Islet of Langerhans (tissue), 1 donor: ENCODE data around the gene IQGAP1.
"Not testable (repeated sequence)": the region's sequence is repeated elsewhere in the genome, so short reads cannot be mapped to it uniquely, and the experiment has no call there.

Experiments
- FAIRE-seq: peaks from one replicate; lab custom pipeline; 2011; peaks lifted over from hg19 to GRCh38; lab: Jason Lieb, UNC

IQGAP1 gene

DNA sequence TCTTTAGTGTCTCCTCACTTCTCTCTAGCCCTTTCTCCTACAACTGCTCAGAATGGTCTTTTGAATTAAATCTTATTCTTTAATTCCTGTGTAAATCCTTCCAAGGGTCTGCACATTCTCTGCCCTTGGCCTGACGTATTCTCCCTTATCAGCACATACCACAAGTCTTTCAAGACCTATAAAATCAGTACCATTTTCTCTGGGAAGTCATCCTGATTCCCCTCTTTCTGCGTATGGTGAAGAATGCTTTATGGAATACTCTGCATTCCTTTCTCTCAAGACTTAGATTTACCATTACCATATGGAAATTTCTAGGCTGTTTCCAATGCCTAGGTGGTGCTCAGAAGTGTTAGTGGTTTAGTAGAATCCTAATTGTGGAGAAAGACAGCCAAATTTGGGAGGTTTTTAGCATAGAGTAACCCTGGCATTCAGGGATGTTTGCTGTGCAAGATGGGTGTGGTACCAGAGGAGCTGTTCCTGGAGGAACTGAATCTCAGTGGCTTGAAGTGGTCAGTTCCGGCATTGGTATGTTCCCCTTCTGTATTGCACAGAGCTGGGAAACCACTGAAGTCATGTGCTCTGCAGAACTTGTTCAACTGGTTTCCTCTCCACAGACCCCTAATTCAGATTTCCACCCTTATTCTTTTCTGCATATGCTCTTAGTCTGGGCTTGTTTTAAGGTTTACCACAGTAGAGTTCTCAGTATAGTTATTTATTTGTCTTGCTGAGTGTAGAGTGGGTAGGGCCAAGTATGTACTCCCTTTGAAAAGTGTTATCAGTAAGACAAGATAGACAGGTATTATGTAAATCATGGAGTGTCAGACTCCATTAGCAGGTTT, 24.5 kb downstream of the IQGAP1 start:
- FAIRE-seq, result no peak

DNA sequence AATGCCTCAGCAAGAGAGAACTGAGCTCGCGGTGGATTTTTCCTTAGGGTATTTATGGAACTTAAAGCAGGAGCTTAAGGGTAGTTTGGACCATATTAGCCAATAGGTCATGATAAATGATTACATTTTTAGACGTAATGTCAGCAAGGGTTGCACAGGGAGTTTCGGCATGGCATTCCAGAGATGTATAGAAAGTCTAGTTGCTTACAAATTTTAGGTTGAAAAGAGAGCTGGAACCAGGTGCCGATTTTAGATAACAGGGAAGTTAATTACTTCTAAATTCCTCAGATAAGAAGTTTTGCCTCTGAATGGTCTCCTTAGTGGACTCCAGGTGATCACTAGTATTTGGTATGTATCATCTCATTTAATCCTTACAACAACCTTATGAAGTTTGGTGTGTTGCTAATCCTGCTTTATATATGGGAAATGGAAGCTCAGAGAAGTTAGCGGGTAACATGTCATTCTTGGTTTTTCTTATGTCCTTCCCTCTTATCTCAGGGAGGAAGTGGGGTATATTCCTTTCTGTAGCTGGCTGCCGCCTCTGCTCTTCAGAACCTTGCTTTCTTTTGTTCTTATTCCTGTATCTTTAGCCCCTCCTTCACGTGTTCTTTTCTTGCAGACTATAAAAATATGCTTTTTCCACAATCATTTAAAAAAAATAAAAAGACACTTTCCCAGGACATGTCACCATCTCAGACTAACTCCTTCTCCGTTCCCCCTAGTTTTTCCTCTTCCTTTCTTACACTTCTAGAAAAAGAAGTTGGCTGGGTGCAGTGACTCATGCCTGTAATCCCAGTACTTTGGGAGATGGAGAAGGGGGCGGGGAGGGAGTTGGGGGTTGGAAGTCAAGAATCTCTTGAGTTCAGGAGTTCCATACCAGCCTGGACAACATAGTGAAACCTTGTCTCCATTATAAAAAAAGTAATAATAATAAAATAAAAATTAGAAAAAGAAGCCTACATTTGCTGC, 25.7 kb downstream of the IQGAP1 start:
- no peak for FAIRE-seq

DNA sequence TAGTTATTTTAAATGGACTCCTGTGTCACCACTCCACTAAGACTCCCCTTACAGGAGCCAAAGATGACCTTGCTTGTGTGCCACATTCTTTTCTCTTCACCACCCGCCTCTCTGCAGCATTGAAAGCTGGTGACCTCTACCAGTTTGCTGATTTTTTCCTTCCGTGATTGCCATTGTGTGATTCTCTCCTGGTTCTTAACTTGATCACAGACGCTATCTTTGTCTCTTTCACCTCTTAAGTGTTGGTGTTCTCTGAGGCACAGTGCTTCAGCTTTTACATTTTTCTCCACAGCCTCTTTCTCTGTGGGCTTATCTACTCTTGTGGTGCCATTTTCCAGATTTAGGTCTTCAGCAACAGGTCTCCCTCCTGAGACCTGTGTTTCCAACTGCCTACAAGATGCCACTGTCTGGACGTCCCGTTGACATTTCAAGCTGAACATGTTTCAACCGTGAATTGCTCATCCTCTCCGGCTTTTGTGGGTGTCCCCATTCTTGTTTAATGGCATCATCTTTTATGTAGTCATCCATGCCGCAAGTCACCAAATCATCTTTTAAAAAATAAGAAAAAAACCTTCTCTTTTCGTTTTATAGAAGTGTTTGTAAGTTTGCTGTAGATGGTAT, 26.5 kb downstream of the IQGAP1 start:
- no peak for FAIRE-seq

DNA sequence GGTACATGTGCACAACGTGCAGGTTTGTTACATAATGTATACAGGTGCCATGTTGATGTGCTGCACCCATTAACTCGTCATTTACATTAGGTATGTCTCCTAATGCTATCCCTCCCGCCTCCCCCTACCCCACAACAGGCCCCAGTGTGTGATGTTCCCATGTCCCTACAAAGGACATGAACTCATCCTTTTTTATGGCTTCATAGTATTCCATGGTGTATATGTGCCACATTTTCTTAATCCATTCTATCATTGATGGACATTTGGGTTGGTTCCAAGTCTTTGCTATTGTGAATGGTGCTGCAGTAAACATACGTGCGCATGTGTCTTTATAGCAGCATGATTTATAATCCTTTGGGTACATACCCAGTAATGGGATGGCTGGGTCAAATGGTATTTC, 28.0 kb downstream of the IQGAP1 start:
- FAIRE-seq, result not testable (repeated sequence)

DNA sequence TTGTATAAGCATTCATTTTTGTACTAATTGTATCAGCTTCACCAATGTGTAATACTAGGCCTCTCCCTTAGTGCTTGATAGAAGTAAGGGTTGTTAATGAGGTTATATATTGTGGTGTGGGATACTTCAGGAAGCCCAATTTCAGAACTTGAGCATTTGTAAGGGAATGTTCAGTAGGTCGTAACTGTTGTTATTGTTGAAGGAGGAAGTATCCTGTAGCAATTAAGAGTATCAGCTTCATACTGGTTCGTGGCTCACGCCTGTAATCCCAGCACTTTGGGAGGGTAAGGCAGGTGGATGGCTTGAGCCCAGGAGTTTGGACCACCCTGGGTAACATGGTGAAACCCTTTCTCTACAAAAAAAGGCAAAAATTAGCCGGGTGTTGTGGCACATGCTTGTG, 30.6 kb downstream of the IQGAP1 start:
- no peak for FAIRE-seq

DNA sequence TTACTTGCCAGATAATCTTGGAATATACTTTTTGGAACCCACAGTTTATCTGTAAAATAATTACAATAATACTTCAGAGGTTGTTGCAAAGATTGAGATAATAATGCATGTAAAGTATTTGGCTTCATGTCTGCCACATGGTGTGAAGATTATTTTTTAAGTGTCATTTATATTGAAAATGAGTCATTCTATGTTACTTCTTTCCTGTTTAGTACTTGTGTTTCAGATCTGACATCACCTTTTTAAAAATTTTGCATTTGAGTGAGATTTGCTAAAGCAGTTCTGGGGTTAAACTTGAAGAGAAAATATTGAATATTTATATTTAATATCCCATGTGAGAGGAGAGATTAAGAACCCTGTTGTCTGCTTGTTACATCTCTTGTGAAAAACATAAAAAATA, 31.2 kb downstream of the IQGAP1 start:
- FAIRE-seq, result no peak

DNA sequence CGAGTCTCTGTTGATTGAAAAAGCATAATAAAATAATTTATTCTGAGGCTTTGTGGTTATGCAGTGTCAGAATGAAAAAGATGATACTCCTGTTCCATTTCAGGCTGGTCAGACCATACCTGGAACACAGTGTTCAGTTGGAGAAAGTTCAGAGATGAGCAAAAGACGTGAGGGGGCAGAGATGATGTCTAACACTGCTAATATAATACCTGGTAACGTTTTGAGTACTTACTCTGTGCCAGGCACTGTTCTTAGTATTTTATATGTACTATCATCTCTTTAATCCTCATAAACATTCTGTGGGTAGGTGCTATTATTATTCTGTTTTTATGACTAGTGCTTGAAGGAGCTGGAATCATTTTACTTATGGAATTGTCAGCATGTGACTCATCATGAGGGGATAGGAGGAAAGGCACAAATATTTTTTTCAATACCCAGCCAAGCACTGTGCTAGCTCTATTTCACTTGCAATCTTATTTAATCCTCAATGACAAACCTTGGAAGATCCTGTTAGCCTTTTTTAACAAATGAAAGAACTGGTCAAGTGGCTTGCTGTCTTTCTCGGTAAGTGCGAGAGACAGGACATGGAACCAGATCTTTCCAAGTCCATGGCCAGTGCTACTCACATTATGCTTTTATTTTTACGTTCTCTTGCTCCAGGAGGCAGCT, 31.8 kb downstream of the IQGAP1 start:
- no peak for FAIRE-seq

DNA sequence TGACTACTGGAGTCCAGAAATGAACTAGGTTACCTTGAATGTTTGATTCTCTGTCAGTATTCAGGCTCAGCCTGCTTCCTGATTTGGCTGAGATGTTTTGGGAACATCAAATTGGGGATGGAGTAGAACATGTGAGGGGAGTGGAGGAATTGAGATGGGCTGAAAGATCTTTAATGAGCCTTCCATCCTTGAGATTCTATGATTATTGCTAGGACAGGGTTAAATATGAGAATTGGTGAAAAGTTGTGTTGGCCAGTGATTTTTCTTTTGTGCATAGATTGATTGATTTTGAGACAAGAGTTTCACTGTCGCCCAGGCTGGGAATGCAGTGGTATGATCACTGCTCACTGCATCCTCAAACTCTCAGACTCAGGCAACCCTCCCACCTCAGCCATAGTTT, 32.4 kb downstream of the IQGAP1 start:
- no peak for FAIRE-seq

DNA sequence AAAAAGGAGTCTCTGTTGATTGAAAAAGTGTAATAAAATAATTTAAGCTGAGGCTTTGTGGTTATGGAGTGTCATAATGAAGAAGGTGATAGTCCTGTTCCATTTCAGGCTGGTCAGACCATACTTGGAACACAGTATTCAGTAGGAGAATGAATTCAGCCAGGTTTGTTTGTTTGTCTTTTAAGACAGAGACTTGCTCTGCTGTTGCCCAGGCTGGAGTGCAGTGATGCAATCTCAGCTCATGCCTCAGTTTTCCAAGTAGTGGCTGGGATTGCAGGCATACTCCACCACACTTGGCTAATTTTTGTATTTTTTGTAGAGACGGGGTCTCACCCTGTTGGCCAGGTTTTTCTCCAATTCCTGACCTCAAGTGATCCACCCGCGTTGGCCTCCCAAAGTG, 33.5 kb downstream of the IQGAP1 start:
- no peak for FAIRE-seq

DNA sequence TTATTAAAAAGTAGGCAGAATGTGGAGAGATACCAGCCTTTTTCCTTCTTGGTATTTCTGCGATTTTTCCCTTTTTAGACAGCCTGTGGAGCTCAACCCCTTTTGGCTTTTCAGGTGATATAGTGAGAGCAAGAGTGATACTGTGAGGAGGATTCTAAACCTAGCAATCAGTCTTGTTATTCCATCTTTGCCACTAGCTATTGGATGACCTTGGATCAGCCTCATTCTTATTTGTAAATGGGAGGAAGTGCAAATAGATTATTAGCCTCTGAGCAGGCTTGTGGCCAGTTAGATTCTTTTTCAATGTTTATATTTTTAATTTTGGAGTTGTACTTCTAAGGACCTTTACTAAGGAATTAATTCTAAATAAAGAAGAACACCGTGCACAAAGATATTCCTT, 34.0 kb downstream of the IQGAP1 start:
- FAIRE-seq, result no peak

DNA sequence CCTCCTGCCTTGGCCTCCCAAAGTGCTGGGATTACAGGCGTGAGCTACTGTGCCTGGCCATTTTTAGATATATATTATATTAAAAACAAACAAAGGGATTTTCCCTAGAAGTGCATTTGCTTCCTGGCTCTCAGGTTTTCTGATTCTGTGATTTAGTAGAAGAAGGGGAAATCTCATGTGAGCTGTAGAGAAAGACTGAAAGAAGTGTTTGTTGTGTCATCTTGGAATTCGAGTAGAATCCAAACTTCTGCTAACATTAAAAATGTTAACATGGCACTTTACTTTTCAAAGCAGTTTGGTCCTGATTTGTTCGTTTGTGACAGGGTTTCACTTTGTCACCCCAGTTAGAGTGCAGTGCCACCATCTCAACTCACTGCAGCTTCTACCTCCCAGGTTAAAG, 34.9 kb downstream of the IQGAP1 start:
- FAIRE-seq, result no peak

DNA sequence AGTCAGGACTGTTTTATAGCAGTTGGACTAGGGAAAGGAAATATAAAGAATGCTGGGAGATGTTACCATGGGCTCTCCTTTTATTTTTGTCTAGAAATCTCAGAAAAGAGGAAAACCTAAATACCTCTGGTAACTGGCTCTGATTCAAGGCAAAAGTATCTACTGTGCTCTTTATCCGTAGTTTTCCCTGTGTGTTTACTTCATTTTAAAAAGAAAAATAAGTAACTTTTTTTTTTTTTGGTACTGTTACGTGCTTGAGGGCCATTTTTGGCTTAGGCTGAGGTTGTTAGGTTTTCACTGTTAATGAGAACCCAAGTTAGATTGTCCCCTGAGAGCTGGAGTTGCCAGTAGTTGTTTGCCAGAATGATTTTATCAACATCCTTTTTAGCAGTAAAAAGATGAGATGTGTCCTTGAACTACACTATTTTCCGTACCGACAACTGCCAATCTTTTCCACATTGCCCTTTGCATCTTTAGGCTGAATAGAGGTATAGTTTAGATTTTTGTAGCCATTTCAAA, 35.8 kb downstream of the IQGAP1 start:
- FAIRE-seq, result no peak

DNA sequence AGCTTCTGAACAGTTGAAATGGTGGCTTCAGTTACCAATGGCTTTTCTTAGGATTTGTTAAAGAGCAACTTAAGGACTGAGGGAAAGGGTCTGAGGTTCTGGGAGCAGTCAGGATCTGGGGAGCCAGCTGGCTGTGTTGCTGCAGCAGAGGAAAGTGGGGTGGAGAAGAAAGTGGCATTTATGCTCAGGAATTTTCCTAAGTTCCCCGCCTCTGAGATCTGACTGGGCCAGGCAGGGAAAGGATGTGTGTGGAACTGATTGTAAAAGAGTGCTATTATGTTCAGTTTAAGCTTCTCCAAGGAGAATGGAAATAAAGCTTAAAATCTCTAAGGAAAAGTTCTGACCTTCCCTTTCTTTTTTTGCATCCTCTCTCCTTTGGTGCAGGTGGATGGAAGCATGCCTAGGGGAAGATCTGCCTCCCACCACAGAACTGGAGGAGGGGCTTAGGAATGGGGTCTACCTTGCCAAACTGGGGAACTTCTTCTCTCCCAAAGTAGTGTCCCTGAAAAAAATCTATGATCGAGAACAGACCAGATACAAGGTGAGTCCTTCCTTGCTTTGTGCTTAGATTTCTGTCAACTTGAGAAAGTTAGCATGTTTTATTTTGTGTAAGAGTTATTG, 37.8 kb downstream of the IQGAP1 start:
- no peak for FAIRE-seq

DNA sequence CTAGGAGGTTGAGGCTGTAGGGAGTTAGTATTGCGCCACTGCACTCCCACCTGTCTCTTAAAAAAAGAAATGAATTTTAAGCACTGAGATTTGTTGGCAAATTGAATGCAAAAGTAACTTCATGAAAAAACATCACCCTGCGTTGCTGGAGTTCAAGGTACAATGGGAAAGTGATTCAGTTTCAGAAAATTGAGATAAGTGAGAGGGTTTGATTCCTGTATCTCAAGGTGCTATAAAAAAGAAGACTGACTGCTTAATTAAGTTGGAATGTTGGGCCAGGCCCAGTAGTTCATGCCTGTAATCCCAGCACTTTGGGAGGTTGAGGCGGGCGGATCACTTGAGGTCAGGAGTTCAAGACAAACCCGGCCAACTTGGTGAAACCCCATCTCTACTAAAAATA, 39.1 kb downstream of the IQGAP1 start:
- FAIRE-seq, result no peak

DNA sequence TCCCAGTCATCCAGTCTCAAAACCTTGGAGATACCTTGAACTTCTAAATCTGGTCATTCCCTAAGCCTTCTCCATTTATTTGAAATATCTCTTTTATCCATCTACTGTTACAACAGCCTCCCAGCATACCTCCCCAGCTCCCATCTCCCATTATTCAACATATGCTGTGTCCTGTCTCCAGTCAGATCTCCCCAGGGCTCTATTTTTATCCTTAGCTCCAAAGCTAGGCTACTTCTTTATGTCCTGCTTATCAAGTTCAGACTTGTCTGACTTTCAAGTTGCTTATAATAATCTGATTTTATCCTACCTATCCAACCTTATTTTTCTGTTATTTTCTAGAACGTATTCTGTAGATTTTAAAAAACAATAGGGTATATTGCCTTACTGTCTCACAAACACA, 44.2 kb downstream of the IQGAP1 start:
- no peak for FAIRE-seq

DNA sequence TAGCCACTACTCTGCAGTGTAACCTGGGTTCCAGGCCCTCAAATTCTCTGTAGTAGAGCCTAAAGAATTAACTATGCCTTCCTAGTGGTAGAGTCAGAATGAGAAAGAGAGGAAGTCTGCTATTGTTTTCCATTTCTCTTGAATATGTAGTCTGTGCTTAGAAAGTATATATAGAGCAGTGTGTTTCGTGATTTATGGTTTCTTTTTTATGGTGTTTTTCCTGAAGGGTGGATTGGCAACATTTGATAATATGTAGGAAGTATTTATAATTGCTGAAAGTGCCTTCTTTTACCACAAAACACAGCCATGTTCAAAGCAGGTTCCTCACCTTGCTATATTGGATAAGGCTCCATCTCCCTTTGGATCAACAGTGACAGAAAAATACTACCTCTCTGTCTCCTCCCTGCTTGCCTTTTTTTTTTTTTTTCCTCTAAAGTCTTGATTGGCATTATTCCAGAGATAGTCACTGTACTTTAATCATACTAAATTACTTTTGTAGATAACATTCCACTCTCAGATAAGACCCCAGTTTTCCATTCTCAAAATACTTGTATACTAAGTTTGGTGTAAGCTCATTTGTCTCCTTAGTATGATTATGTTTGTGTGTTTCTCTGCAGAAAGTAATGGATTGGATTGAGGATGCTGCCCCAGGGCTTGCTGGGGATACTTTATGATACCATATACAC, 47.8 kb downstream of the IQGAP1 start:
- FAIRE-seq, result no peak

DNA sequence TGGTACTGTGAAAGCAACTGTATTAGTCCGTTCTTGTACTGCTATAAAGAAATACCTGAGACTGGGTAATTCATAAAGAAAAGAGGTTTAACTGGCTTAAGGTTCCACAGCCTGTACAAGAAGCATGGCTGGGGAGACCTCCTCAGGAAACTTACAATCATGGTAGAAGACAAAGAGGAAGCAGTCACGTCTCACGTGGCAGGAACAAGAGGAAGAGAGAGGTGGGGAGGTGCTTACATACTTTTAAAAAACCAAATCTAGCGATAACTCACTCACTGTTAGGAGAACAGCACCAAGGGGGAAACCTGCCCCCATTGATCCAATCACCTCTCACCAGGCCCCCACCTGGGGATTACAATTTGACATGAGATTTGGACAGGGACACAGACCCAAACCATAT, 48.9 kb downstream of the IQGAP1 start:
- FAIRE-seq, result no peak

DNA sequence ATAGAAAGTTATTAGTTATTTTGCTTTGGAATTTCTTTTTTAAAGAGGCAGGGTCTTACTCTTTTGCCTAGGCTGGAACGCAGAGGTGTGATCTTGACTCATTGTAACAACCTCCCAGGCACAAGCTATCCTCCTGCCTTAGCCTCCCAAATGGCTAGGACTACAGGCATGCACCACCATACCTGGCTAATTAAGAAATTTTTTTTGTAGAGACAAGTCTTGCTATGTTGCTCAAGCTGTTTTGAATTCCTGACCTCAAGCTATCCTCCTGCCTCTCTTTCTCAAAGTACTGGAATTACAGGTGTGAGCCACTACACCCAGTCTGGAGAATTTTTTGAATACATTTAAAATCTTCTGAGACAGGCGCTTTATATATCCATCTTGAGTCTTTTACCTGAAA, 49.5 kb downstream of the IQGAP1 start:
- FAIRE-seq, result no peak

DNA sequence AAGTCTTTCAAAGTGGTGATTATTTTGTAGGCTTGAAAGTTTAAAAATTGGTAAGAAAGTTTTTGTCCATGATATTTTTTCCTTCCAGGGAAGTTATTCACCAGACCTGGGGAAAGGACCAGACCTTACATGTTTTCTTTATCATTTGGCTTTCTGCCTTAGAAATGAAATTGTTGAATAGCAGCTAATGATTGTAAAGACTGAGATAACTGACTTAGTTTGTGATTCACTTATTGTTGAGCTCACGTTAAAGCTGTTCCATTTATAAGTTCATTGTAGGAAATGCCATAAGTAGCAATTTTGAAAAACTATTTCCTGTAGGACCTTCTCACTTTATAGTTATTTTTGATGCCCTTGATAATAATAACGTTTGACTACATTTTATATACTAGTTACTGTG, 51.9 kb downstream of the IQGAP1 start:
- FAIRE-seq, result no peak

DNA sequence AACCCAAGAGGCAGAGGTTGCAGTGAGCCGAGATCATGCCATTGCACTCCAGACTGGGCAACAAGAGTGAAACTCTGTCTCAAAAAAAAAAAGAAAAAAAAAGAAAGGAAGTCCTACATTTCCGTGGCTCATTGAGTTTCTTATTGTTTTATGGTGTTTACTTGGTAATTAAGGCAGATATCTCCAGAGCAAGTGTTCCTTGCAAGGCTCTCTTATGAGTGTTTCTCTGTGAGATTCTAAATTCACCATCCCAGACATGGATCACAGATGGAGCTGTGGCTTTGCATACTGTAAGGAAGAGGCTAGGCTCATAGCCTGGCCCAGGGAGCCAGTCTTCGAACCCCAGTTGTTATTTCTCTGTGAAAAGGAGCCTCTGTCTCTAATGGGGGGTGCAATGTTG, 53.0 kb downstream of the IQGAP1 start:
- no peak for FAIRE-seq

DNA sequence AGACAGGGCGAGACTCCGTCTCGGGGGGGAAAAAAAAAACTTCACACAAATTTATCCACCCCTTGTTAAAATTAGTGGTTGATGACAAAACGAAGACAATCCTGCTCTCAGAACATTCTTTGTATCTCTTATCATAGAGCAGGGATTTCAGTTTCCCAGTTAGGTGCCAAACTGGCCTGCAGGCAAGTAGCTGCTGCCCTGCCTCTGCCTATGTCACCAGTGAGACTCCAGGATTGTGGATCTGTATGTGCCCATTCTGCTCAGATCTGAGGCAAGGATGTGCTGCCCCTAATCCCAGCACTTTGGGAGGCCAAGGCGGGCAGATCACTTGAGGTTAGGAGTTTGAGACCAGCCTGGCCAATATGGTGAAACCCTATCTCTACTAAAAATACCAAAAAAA, 54.4 kb downstream of the IQGAP1 start:
- no peak for FAIRE-seq
